Progenitor cell of endocrine pancreas (in vitro differentiated cells): ENCODE data around the gene FOXP1. TPM values are rescaled to one million over a fixed set of nuclear protein-coding genes. Genes with fewer than 3 reads are reported as not detected.

ENCODE experiments used
- DNase-seq: peaks from one replicate; pipeline ENCODE4 v3.0.0; 2021; ENCODE audit warnings: low spot score; ENCODE audit not compliant: unreplicated experiment
- H3K27ac Mint-ChIP-seq: 2 replicates; pipeline ENCODE4 v1.8.0; 2021; ENCODE audit warnings: mild to moderate bottlenecking, moderate library complexity, mixed read lengths
- H3K27me3 Mint-ChIP-seq: 2 replicates; pipeline ENCODE4 v1.8.0; 2021; ENCODE audit warnings: mixed read lengths
- H3K36me3 Mint-ChIP-seq: 2 replicates; pipeline ENCODE4 v1.8.0; 2022; ENCODE audit warnings: mixed read lengths; ENCODE audit not compliant: insufficient read depth
- H3K4me1 Mint-ChIP-seq: 2 replicates; pipeline ENCODE4 v1.8.0; 2021; ENCODE audit warnings: low read depth, mixed read lengths
- H3K4me3 Mint-ChIP-seq: 2 replicates; pipeline ENCODE4 v1.8.0; 2021; ENCODE audit warnings: low read depth, mild to moderate bottlenecking, moderate library complexity, mixed read lengths
- H3K9me3 Mint-ChIP-seq: 2 replicates; pipeline ENCODE4 v1.8.0; 2021; ENCODE audit warnings: low read depth, mixed read lengths
- CTCF ChIP-seq: fragments of 200-600 bp; sonication (generic); IDR thresholded peaks from one replicate; pipeline ENCODE4 v1.5.0; 2021; ENCODE audit warnings: antibody characterized with exemption, mild to moderate bottlenecking; ENCODE audit not compliant: unreplicated experiment
- total RNA-seq: library from RNA; stranded (reverse); gene quantifications from 2 replicates; pipeline ENCODE4 v1.2.1, GENCODE V29; 2021

Gene FOXP1
- total RNA-seq, 1 donor from 2014 or later = 242 TPM

- Mint-ChIP-seq H3K4me1 (peaks cover 24% of the 10 kb centered on the region), H3K36me3 (peaks cover 41% of the 10 kb centered on the region), H3K27me3 (no peaks in the 10 kb centered on the region), H3K4me3 (no peak overlapping the region), H3K9me3 (no peaks in the 10 kb centered on the region), H3K27ac (peak overlapping the region; percentile 58)
- TF ChIP-seq CTCF = no peak
- DNase-seq = no peak
These were observed 542.2 kb downstream of the FOXP1 start for GRCh38 chr3:71041371-71041770.

GRCh38 chr3:71039332-71039731 lies 544.2 kb downstream of the FOXP1 start:
- Mint-ChIP-seq H3K27me3 (no peaks in the 10 kb centered on the region), H3K4me1 (peaks cover 15% of the 10 kb centered on the region), H3K27ac (no peak overlapping the region), H3K36me3 (peaks cover 35% of the 10 kb centered on the region), H3K9me3 (no peaks in the 10 kb centered on the region), H3K4me3 (no peak overlapping the region)
- DNase-seq = no peak
- no peak for TF ChIP-seq CTCF

- no peaks in the 10 kb centered on the region for H3K9me3 Mint-ChIP-seq
These were observed 545.8 kb downstream of the FOXP1 start for GRCh38 chr3:71037775-71038174.

GRCh38 chr3:71035886-71036285 lies 547.6 kb downstream of the FOXP1 start:
- H3K36me3 Mint-ChIP-seq = peaks cover 43% of the 10 kb centered on the region
- no peak for TF ChIP-seq CTCF
- H3K27me3 Mint-ChIP-seq = no peaks in the 10 kb centered on the region
- H3K9me3 Mint-ChIP-seq = no peaks in the 10 kb centered on the region
- DNase-seq = no peak
- H3K27ac Mint-ChIP-seq = no peak overlapping the region
- no peak overlapping the region for H3K4me3 Mint-ChIP-seq
- H3K4me1 Mint-ChIP-seq = peaks cover 18% of the 10 kb centered on the region

More at GRCh38 chr3:71037775-71038174, 545.8 kb downstream of the FOXP1 start:
- Mint-ChIP-seq H3K27me3 (no peaks in the 10 kb centered on the region), H3K36me3 (peaks cover 40% of the 10 kb centered on the region), H3K4me3 (no peak overlapping the region), H3K27ac (no peak overlapping the region), H3K4me1 (peaks cover 10% of the 10 kb centered on the region)
- no peak for TF ChIP-seq CTCF
- DNase-seq = no peak

GRCh38 chr3:71035314-71035713 lies 548.2 kb downstream of the FOXP1 start:
- H3K36me3 Mint-ChIP-seq = peaks cover 46% of the 10 kb centered on the region
- peak overlapping the region; percentile 14 for H3K27ac Mint-ChIP-seq
- H3K4me3 Mint-ChIP-seq = no peak overlapping the region
- no peak for DNase-seq
- peaks cover 20% of the 10 kb centered on the region for H3K4me1 Mint-ChIP-seq
- H3K27me3 Mint-ChIP-seq = no peaks in the 10 kb centered on the region
- no peak for TF ChIP-seq CTCF
- peaks cover 2% of the 10 kb centered on the region for H3K9me3 Mint-ChIP-seq
